GM23338 (cell line): ENCODE data around the gene PDLIM5.

Experiments
- CREB1 ChIP-seq: fragments of 250-450 bp; sonication (Bioruptor Pico); IDR thresholded peaks from 2 replicates; pipeline ENCODE4 v1.5.0; 2020; ENCODE audit warnings: low read depth, mild to moderate bottlenecking, moderate library complexity
- CTCF ChIP-seq, 2 experiments: fragments of 200-600 bp in 1 of 2; sonication (generic) in 1 of 2; conservative IDR thresholded peaks; 2 replicates each; pipeline versions ENCODE4 v1.5.1 to v1.6.1; 2016 to 2017; ENCODE audit warnings: antibody characterized with exemption in 2 of 2, low read depth in 2 of 2, mild to moderate bottlenecking in 2 of 2, moderate library complexity in 1 of 2

GRCh38 chr4:94686086-94686485 is 234.3 kb downstream of the PDLIM5 start:
- TF ChIP-seq CTCF (conservative IDR thresholded peaks at IDR 0.05; ENCODE audit: low read depth in 2 of 2) (no peak), CREB1 (CRISPR knock-in tag) (no peak)
